ENCODE measurements around the gene TLR9. TPM values are rescaled to one million over a fixed set of nuclear protein-coding genes. Genes with fewer than 3 reads are reported as not detected.
A peak's percentile ranks its signal among the peaks of the same experiment; 100 is the strongest.
"Not testable (repeated sequence)": the region's sequence is repeated elsewhere in the genome, so short reads cannot be mapped to it uniquely, and the experiment has no call there.

TLR9 gene
- total and polyA plus RNA-seq, 4 experiments from 2014 or later: 2.3 to 3.0 TPM; not detected in 2

GRCh38 chr3:52181543-52181942, 43.9 kb downstream of the TLR9 start:
- H3K36me3 Mint-ChIP-seq: no peaks in the 10 kb centered on the region
- no peaks in the 10 kb centered on the region for H3K36me3 ChIP-seq (ENCODE audit: insufficient read depth, low read length)
- H3K4me3 Mint-ChIP-seq: no peak overlapping the region
- no peak overlapping the region for H3K4me3 ChIP-seq (ENCODE audit: low read length in 2 of 2)
- no peaks in the 10 kb centered on the region for H3K27me3 ChIP-seq (ENCODE audit: insufficient read depth, low read length)
- no peaks in the 10 kb centered on the region for H3K27me3 Mint-ChIP-seq
- no peaks in the 10 kb centered on the region for H3K9me3 Mint-ChIP-seq
- H3K27ac Mint-ChIP-seq: peak overlapping the region in 3 of 7 donors; percentile 18 to 25 (median 22)
- no peak for DNase-seq
- H3K4me1 Mint-ChIP-seq: peaks cover 2 to 18% (median 10%) of the 10 kb centered on the region in 4 donors
- H3K4me1 ChIP-seq (ENCODE audit: insufficient read depth, low read length): peaks cover 15% of the 10 kb centered on the region
- intact Hi-C loops (cut with micrococcal nuclease): no loop called here
- POLR2A ChIA-PET (ENCODE audit: partially characterized antibody): interaction anchor here (1.4 to 1.8 kb wide), 2 partner anchors 16 to 26 kb away, joined by 3 to 4 read pairs; no protein-coding TSS in a partner anchor
- CTCF ChIA-PET (ENCODE audit: partially characterized antibody): interaction anchor here (1.7 kb wide), 1 partner anchor 158 kb away, joined by 3 read pairs; no protein-coding TSS in a partner anchor
- no peaks in the 10 kb centered on the region for H3K9me3 ChIP-seq (ENCODE audit: control insufficient read depth in 1 of 2, low read length in 2 of 2)
- no peak overlapping the region for H3K27ac ChIP-seq (ENCODE audit: low read depth, low read length)

- intact Hi-C loops (cut with micrococcal nuclease): no loop called here
- no peak for DNase-seq
- Mint-ChIP-seq H3K4me3 (no peak overlapping the region), H3K27ac (peak overlapping the region in 1 of 7 donors; percentile 5), H3K4me1 (peaks cover 2 to 22% (median 10%) of the 10 kb centered on the region in 4 donors), H3K27me3 (no peaks in the 10 kb centered on the region), H3K9me3 (no peaks in the 10 kb centered on the region), H3K36me3 (no peaks in the 10 kb centered on the region)
- H3K27me3 ChIP-seq (ENCODE audit: insufficient read depth, low read length): no peaks in the 10 kb centered on the region
- no peaks in the 10 kb centered on the region for H3K9me3 ChIP-seq (ENCODE audit: control insufficient read depth in 1 of 2, low read length in 2 of 2)
- H3K27ac ChIP-seq (ENCODE audit: low read depth, low read length): no peak overlapping the region
- POLR2A ChIA-PET (ENCODE audit: partially characterized antibody): interaction anchor here (1.1 kb wide), 1 partner anchor 8 kb away, joined by 3 read pairs; no protein-coding TSS in a partner anchor
- H3K36me3 ChIP-seq (ENCODE audit: insufficient read depth, low read length): no peaks in the 10 kb centered on the region
- no peak overlapping the region for H3K4me3 ChIP-seq (ENCODE audit: low read length in 2 of 2)
- peaks cover 15% of the 10 kb centered on the region for H3K4me1 ChIP-seq (ENCODE audit: insufficient read depth, low read length)
- CTCF ChIA-PET (ENCODE audit: partially characterized antibody): interaction anchor here (0.7 kb wide), 1 partner anchor 659 kb away, joined by 3 read pairs; no protein-coding TSS in a partner anchor
Measured at GRCh38 chr3:52178537-52178936, 46.9 kb downstream of the TLR9 start.

- H3K36me3 Mint-ChIP-seq; H3K36me3 ChIP-seq (ENCODE audit: insufficient read depth, low read length); H3K4me3 Mint-ChIP-seq; H3K27ac Mint-ChIP-seq; H3K4me3 ChIP-seq (ENCODE audit: low read length in 2 of 2); H3K9me3 ChIP-seq (ENCODE audit: control insufficient read depth in 1 of 2, low read length in 2 of 2); CTCF ChIA-PET (ENCODE audit: partially characterized antibody); H3K27me3 Mint-ChIP-seq; intact Hi-C loops (cut with micrococcal nuclease); DNase-seq; H3K27me3 ChIP-seq (ENCODE audit: insufficient read depth, low read length); H3K9me3 Mint-ChIP-seq; POLR2A ChIA-PET (ENCODE audit: partially characterized antibody); H3K27ac ChIP-seq (ENCODE audit: low read depth, low read length): not testable (repeated sequence)
- peaks cover 2 to 22% (median 10%) of the 10 kb centered on the region in 4 donors for H3K4me1 Mint-ChIP-seq
- H3K4me1 ChIP-seq (ENCODE audit: insufficient read depth, low read length): peaks cover 15% of the 10 kb centered on the region
Measured at GRCh38 chr3:52178126-52178525, 47.3 kb downstream of the TLR9 start.

- Mint-ChIP-seq H3K27me3 (no peaks in the 10 kb centered on the region), H3K4me3 (no peak overlapping the region), H3K27ac (no peak overlapping the region), H3K36me3 (no peaks in the 10 kb centered on the region), H3K9me3 (no peaks in the 10 kb centered on the region), H3K4me1 (peaks cover 2 to 20% (median 9%) of the 10 kb centered on the region in 4 donors)
- H3K4me3 ChIP-seq (ENCODE audit: low read length in 2 of 2): no peak overlapping the region
- no peak overlapping the region for H3K27ac ChIP-seq (ENCODE audit: low read depth, low read length)
- no peaks in the 10 kb centered on the region for H3K9me3 ChIP-seq (ENCODE audit: control insufficient read depth in 1 of 2, low read length in 2 of 2)
- peaks cover 12% of the 10 kb centered on the region for H3K4me1 ChIP-seq (ENCODE audit: insufficient read depth, low read length)
- CTCF ChIA-PET (ENCODE audit: partially characterized antibody): no interaction called here
- DNase-seq: no peak
- POLR2A ChIA-PET (ENCODE audit: partially characterized antibody): no interaction called here
- intact Hi-C loops (cut with micrococcal nuclease): no loop called here
- H3K36me3 ChIP-seq (ENCODE audit: insufficient read depth, low read length): no peaks in the 10 kb centered on the region
- H3K27me3 ChIP-seq (ENCODE audit: insufficient read depth, low read length): no peaks in the 10 kb centered on the region
Measured at GRCh38 chr3:52177701-52178042, 47.8 kb downstream of the TLR9 start.

- intact Hi-C loops (cut with micrococcal nuclease): no loop called here
- POLR2A ChIA-PET (ENCODE audit: partially characterized antibody): no interaction called here
- Histone ChIP-seq H3K27ac (ENCODE audit: low read depth, low read length) (no peak overlapping the region), H3K27me3 (ENCODE audit: insufficient read depth, low read length) (no peaks in the 10 kb centered on the region), H3K36me3 (ENCODE audit: insufficient read depth, low read length) (no peaks in the 10 kb centered on the region), H3K9me3 (ENCODE audit: control insufficient read depth in 1 of 2, low read length in 2 of 2) (no peaks in the 10 kb centered on the region), H3K4me3 (ENCODE audit: low read length in 2 of 2) (no peak overlapping the region), H3K4me1 (ENCODE audit: insufficient read depth, low read length) (peaks cover 7% of the 10 kb centered on the region)
- no peak overlapping the region for H3K27ac Mint-ChIP-seq
- H3K4me1 Mint-ChIP-seq: peaks cover 0 to 14% (median 3%) of the 10 kb centered on the region in 4 donors
- H3K9me3 Mint-ChIP-seq: no peaks in the 10 kb centered on the region
- no peaks in the 10 kb centered on the region for H3K36me3 Mint-ChIP-seq
- CTCF ChIA-PET (ENCODE audit: partially characterized antibody): no interaction called here
- H3K4me3 Mint-ChIP-seq: no peak overlapping the region
- no peak for DNase-seq
- H3K27me3 Mint-ChIP-seq: no peaks in the 10 kb centered on the region
Measured at GRCh38 chr3:52176951-52177700, 48.3 kb downstream of the TLR9 start.

- no peaks in the 10 kb centered on the region for H3K4me1 ChIP-seq (ENCODE audit: insufficient read depth, low read length)
- H3K27me3 ChIP-seq (ENCODE audit: insufficient read depth, low read length): no peaks in the 10 kb centered on the region
- H3K4me1 Mint-ChIP-seq: peaks cover 0 to 6% (median 2%) of the 10 kb centered on the region in 4 donors
- intact Hi-C loops (cut with micrococcal nuclease): no loop called here
- no peaks in the 10 kb centered on the region for H3K36me3 ChIP-seq (ENCODE audit: insufficient read depth, low read length)
- peak overlapping the region in 1 of 7 donors; percentile 18 for H3K27ac Mint-ChIP-seq
- H3K27me3 Mint-ChIP-seq: no peaks in the 10 kb centered on the region
- ChIA-PET POLR2A (ENCODE audit: partially characterized antibody) (no interaction called here), CTCF (ENCODE audit: partially characterized antibody) (no interaction called here)
- H3K36me3 Mint-ChIP-seq: no peaks in the 10 kb centered on the region
- H3K9me3 ChIP-seq (ENCODE audit: control insufficient read depth in 1 of 2, low read length in 2 of 2): no peaks in the 10 kb centered on the region
- H3K27ac ChIP-seq (ENCODE audit: low read depth, low read length): no peak overlapping the region
- no peak overlapping the region for H3K4me3 Mint-ChIP-seq
- DNase-seq: no peak
- no peaks in the 10 kb centered on the region for H3K9me3 Mint-ChIP-seq
- no peak overlapping the region for H3K4me3 ChIP-seq (ENCODE audit: low read length in 2 of 2)
Measured at GRCh38 chr3:52176180-52176752, 49.2 kb downstream of the TLR9 start.

GRCh38 chr3:52175416-52176179, 49.8 kb downstream of the TLR9 start:
- CTCF ChIA-PET (ENCODE audit: partially characterized antibody): no interaction called here
- Mint-ChIP-seq H3K27ac (peak overlapping the region in 2 of 7 donors; percentile 40 to 52), H3K4me1 (peaks cover 0 to 4% (median 2%) of the 10 kb centered on the region in 4 donors), H3K9me3 (no peaks in the 10 kb centered on the region), H3K27me3 (no peaks in the 10 kb centered on the region), H3K36me3 (no peaks in the 10 kb centered on the region), H3K4me3 (no peak overlapping the region)
- no peaks in the 10 kb centered on the region for H3K36me3 ChIP-seq (ENCODE audit: insufficient read depth, low read length)
- POLR2A ChIA-PET (ENCODE audit: partially characterized antibody): no interaction called here
- no peaks in the 10 kb centered on the region for H3K27me3 ChIP-seq (ENCODE audit: insufficient read depth, low read length)
- intact Hi-C loops (cut with micrococcal nuclease): no loop called here
- H3K4me1 ChIP-seq (ENCODE audit: insufficient read depth, low read length): no peaks in the 10 kb centered on the region
- no peak overlapping the region for H3K27ac ChIP-seq (ENCODE audit: low read depth, low read length)
- H3K9me3 ChIP-seq (ENCODE audit: control insufficient read depth in 1 of 2, low read length in 2 of 2): no peaks in the 10 kb centered on the region
- no peak overlapping the region for H3K4me3 ChIP-seq (ENCODE audit: low read length in 2 of 2)
- no peak for DNase-seq

Measured in CD4-positive, alpha-beta memory T cell (primary cell).